NCI-H2029 (cell line): Measurements from ENCODE around the gene PAQR3.

Source experiments
- DNase-seq: peaks from one replicate; lab custom pipeline; 2025; lab: John Stamatoyannopoulos, UW

Gene PAQR3

GRCh38 chr4:78862314-78862737, 76.9 kb downstream of the PAQR3 start:
- no peak for DNase-seq
